HCEC 1CT (cell line): ENCODE results near the gene TPSAB1.

Source experiments
- DNase-seq: peaks from one replicate; pipeline ENCODE4 v3.0.0-alpha.2; 2017

Gene TPSAB1

GRCh38 chr16:1288813-1289476, 48.4 kb downstream of the TPSAB1 start:
- DNase-seq, result no peak

GRCh38 chr16:1289477-1289866, 49.0 kb downstream of the TPSAB1 start:
- no peak for DNase-seq

GRCh38 chr16:1290063-1290501, 49.6 kb downstream of the TPSAB1 start:
- no peak for DNase-seq

GRCh38 chr16:1290860-1291575, 50.5 kb downstream of the TPSAB1 start:
- no peak for DNase-seq

GRCh38 chr16:1291576-1291974, 51.1 kb downstream of the TPSAB1 start:
- no peak for DNase-seq
